ENCODE measurements around the gene PCBP1.

The PCBP1 gene

GRCh38 chr2:70087702-70088597 is 673 bp downstream of the PCBP1 start:
- peak overlapping the region; percentile 91 for H3K4me3 ChIP-seq (ENCODE audit: low read depth, low read length)
- DNase-seq (ENCODE audit: low read depth): peak; percentile 78
- 0 out of 2 replicates have a peak, but pooled peaks have one; percentile 13 for TF ChIP-seq MYC (IDR thresholded peaks at IDR 0.05; ENCODE audit: low read depth, low read length)
- no peak for TF ChIP-seq CTCF (IDR thresholded peaks at IDR 0.05; ENCODE audit: low read depth, low read length)
- TF ChIP-seq POLR2A (IDR thresholded peaks at IDR 0.05; ENCODE audit: extremely low read depth, insufficient read length): no peak
- TF ChIP-seq MAX (IDR thresholded peaks at IDR 0.05; ENCODE audit: low read depth, low read length): peak; percentile 31; the same call in 1 of the 2 replicates

- no peak for DNase-seq (ENCODE audit: low read depth)
- TF ChIP-seq MAX (IDR thresholded peaks at IDR 0.05; ENCODE audit: low read depth, low read length): no peak
- no peak for TF ChIP-seq MYC (IDR thresholded peaks at IDR 0.05; ENCODE audit: low read depth, low read length)
- no peak for TF ChIP-seq POLR2A (IDR thresholded peaks at IDR 0.05; ENCODE audit: extremely low read depth, insufficient read length)
- no peak for TF ChIP-seq CTCF (IDR thresholded peaks at IDR 0.05; ENCODE audit: low read depth, low read length)
- H3K4me3 ChIP-seq (ENCODE audit: low read depth, low read length): peak overlapping the region; percentile 91
Measured at GRCh38 chr2:70088598-70089219, 1.4 kb downstream of the PCBP1 start.

- peak overlapping the region; percentile 91 for H3K4me3 ChIP-seq (ENCODE audit: low read depth, low read length)
- TF ChIP-seq MAX (IDR thresholded peaks at IDR 0.05; ENCODE audit: low read depth, low read length) (peak; percentile 73), MYC (IDR thresholded peaks at IDR 0.05; ENCODE audit: low read depth, low read length) (peak; percentile 21; the same call in 1 of the 2 replicates), POLR2A (IDR thresholded peaks at IDR 0.05; ENCODE audit: extremely low read depth, insufficient read length) (peak; percentile 3), CTCF (IDR thresholded peaks at IDR 0.05; ENCODE audit: low read depth, low read length) (no peak)
- DNase-seq (ENCODE audit: low read depth): peak; percentile 58
Measured at GRCh38 chr2:70089220-70089982, 2.1 kb downstream of the PCBP1 start.

- DNase-seq (ENCODE audit: low read depth): peak; percentile 70
- no peak for TF ChIP-seq POLR2A (IDR thresholded peaks at IDR 0.05; ENCODE audit: extremely low read depth, insufficient read length)
- TF ChIP-seq CTCF (IDR thresholded peaks at IDR 0.05; ENCODE audit: low read depth, low read length): no peak
- no peak for TF ChIP-seq MYC (IDR thresholded peaks at IDR 0.05; ENCODE audit: low read depth, low read length)
- no peak for TF ChIP-seq MAX (IDR thresholded peaks at IDR 0.05; ENCODE audit: low read depth, low read length)
- H3K4me3 ChIP-seq (ENCODE audit: low read depth, low read length): peak overlapping the region; percentile 91
Measured at GRCh38 chr2:70089983-70090525, 2.8 kb downstream of the PCBP1 start.

- DNase-seq (ENCODE audit: low read depth): no peak
- H3K4me3 ChIP-seq (ENCODE audit: low read depth, low read length): peak overlapping the region; percentile 91
- TF ChIP-seq CTCF (IDR thresholded peaks at IDR 0.05; ENCODE audit: low read depth, low read length) (no peak), MAX (IDR thresholded peaks at IDR 0.05; ENCODE audit: low read depth, low read length) (no peak), MYC (IDR thresholded peaks at IDR 0.05; ENCODE audit: low read depth, low read length) (no peak), POLR2A (IDR thresholded peaks at IDR 0.05; ENCODE audit: extremely low read depth, insufficient read length) (no peak)
Measured at GRCh38 chr2:70090706-70091334, 3.5 kb downstream of the PCBP1 start.

All from NB4 (cell line).